Measurements from ENCODE around the gene SPRR2B. TPM values are rescaled to one million over a fixed set of nuclear protein-coding genes. Genes with fewer than 3 reads are reported as not detected.

The SPRR2B gene
- total and polyA plus RNA-seq, 10 of the 15 experiments (the other 5 are each of a cell fraction or from before 2014, with no cell fraction given) = not detected

DNA sequence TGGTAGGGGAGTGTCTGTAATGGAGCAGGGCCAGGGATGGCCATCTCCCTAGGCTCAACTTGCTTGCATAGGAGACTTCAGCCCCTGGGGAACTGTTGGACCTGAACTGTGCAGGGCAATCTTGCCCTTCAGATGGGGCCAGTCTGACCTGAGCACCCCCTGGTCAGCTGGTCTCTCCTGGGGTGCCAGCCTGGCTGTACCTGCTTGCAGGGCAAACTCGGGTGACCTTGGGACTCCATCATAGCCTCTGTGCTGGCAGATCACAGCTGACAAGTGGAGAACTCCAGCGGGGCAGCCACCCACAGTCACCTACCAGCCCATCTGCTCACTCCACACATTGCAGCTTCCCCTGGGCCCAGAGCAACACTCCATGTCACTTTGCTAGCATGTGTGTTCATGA lies 22.2 kb downstream of the SPRR2B start (continued):
- TF ChIP-seq, protein P1, sequence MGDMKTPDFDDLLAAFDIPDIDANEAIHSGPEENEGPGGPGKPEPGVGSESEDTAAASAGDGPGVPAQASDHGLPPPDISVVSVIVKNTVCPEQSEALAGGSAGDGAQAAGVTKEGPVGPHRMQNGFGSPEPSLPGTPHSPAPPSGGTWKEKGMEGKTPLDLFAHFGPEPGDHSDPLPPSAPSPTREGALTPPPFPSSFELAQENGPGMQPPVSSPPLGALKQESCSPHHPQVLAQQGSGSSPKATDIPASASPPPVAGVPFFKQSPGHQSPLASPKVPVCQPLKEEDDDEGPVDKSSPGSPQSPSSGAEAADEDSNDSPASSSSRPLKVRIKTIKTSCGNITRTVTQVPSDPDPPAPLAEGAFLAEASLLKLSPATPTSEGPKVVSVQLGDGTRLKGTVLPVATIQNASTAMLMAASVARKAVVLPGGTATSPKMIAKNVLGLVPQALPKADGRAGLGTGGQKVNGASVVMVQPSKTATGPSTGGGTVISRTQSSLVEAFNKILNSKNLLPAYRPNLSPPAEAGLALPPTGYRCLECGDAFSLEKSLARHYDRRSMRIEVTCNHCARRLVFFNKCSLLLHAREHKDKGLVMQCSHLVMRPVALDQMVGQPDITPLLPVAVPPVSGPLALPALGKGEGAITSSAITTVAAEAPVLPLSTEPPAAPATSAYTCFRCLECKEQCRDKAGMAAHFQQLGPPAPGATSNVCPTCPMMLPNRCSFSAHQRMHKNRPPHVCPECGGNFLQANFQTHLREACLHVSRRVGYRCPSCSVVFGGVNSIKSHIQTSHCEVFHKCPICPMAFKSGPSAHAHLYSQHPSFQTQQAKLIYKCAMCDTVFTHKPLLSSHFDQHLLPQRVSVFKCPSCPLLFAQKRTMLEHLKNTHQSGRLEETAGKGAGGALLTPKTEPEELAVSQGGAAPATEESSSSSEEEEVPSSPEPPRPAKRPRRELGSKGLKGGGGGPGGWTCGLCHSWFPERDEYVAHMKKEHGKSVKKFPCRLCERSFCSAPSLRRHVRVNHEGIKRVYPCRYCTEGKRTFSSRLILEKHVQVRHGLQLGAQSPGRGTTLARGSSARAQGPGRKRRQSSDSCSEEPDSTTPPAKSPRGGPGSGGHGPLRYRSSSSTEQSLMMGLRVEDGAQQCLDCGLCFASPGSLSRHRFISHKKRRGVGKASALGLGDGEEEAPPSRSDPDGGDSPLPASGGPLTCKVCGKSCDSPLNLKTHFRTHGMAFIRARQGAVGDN (IDR thresholded peaks at IDR 0.05) = no peak
- TF ChIP-seq CHD1 (IDR thresholded peaks at IDR 0.05; ENCODE audit: low read depth, low read length) (no peak), WRNIP1 (IDR thresholded peaks at IDR 0.05; ENCODE audit: borderline replicate concordance, low read depth, low read length) (no peak), MTA2 (IDR thresholded peaks at IDR 0.05; ENCODE audit: low read depth) (no peak), SRF (IDR thresholded peaks at IDR 0.05; ENCODE audit: low read depth in 2 of 2, low read length in 2 of 2) (no peak)

DNA sequence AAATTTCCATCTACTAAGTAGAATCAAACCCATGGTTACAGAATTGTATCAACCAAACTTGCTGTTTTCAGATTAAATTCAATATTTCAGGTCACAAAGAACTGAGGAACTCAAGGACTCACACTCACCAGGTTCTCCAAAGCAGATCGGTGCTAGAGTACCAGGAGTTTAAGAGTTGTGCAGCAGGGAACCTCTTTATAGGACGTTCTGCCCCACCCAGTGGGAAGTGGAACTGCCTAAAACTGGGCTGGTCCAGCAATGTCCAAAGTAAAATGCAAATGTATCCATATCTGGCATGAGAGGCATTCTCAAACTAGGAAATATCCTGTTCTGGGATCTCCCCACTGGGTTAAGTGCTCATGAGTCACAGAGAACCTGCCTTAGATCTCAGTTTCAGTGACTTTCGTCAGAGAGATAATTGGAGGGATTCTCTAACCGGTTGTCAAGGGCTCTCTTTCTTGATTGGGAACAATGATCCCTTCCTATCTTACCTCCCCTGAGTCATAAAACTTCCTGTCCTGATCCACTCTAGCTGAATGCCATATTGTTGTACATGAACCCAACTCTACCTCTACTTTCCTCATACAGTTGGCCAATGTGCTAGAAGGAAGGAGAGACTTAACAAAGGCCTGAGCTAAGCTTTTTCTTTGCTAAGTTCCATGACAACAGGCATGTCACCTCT lies 30.3 kb downstream of the SPRR2B start, which contains the start of gene SPRR2D:
SPRR2D (minus strand) TSS at position 171 of the 682 bp plus-strand sequence. CDS start 774 bp downstream, outside the sequence.
- ChIA-PET POLR2A (no interaction called here), SMC1A (ENCODE audit: uncharacterized antibody, unreplicated experiment) (no interaction called here), RAD21 (ENCODE audit: unreplicated experiment) (no interaction called here), CTCF (interaction anchor here (1.1 kb wide), 1 partner anchor 10 kb away, joined by 3 read pairs; no protein-coding TSS in a partner anchor)
- FAIRE-seq (no peak), ATAC-seq (no peak), DNase-seq (ENCODE audit: low read depth, low spot score) (no peak)
- in situ Hi-C loops (cut with MboI) (no loop called here), intact Hi-C loops (cut with micrococcal nuclease; ENCODE audit: unreplicated experiment) (no loop called here)
- no peaks in the 10 kb centered on the region; a peak in 2 of 4 replicates for H3K27me3 ChIP-seq (replicated peaks in 1 of 2; ENCODE audit: control insufficient read depth in 2 of 2, insufficient read depth in 2 of 2, low read length in 1 of 2)
- no peak for TF ChIP-seq ZNF217 (IDR thresholded peaks at IDR 0.05)
- no TSS peak for BruUV-seq (replicated peaks)
- H3K9me3 ChIP-seq (replicated peaks; ENCODE audit: control insufficient read depth, insufficient read depth, low read length) = no peaks in the 10 kb centered on the region
- no peaks in the 10 kb centered on the region for H4K20me1 ChIP-seq (ENCODE audit: control insufficient read depth, insufficient read depth)
- H3K27ac ChIP-seq (ENCODE audit: control insufficient read depth, insufficient read depth) = no peak within 1 kb of the TSS
- H2AFZ ChIP-seq (ENCODE audit: control insufficient read depth, low read depth, low read length) = no peak within 1 kb of the TSS
- no peak within 1 kb of the TSS for H3K4me2 ChIP-seq (ENCODE audit: control insufficient read depth, insufficient read depth)
- WGBS (ENCODE audit: insufficient coverage, insufficient replicate concordance, low lambda C conversion rate, missing lambda C conversion rate) = 25% methylated on average over 4 of the region's 4 CpGs
- H3K36me3 ChIP-seq (ENCODE audit: control insufficient read depth in 2 of 2, insufficient read depth in 2 of 2, low read length in 1 of 2) = no peaks in the 10 kb centered on the region
- no peaks in the 10 kb centered on the region for H3K79me2 ChIP-seq (ENCODE audit: control insufficient read depth, insufficient read depth, low read length)
- no peak within 1 kb of the TSS for H3K9ac ChIP-seq (ENCODE audit: control insufficient read depth, insufficient read depth, low read length)
- no peak within 1 kb of the TSS for H3K4me3 ChIP-seq
- no peaks in the 10 kb centered on the region for H3K4me1 ChIP-seq (ENCODE audit: control insufficient read depth, insufficient read depth, low read length)
